HEK293 (cell line): ENCODE measurements around the gene CLTCL1.

Experiments
- CTCF ChIA-PET: fragments of 350-600 bp; formaldehyde crosslinking; extraction: SDS; loops from one replicate; lab custom pipeline; 2021; ENCODE audit warnings: antibody characterized with exemption; lab: Yijun Ruan, JAX
- POLR2A ChIA-PET: fragments of 300-600 bp; formaldehyde crosslinking; extraction: SDS; loops from one replicate; lab custom pipeline; 2020; ENCODE audit warnings: antibody characterized with exemption, inconsistent platforms; lab: Yijun Ruan, JAX
- H3K27ac ChIP-seq: fragments of 200-500 bp; sonication (Bioruptor generic); 2 replicates; pipeline ENCODE4 v1.5.1; 2014; ENCODE audit warnings: low read depth, low read length, control low read depth, inconsistent platforms; ENCODE audit errors: extremely low read depth
- H3K36me3 ChIP-seq, 2 experiments: fragments of 200-500 bp in 1 of 2; sonication (Bioruptor generic) in 1 of 2; 1 replicate in 1 of 2; 2 replicates in 1 of 2; pipeline ENCODE4 v1.5.1; 2014 to 2017; ENCODE audit warnings: inconsistent platforms in 2 of 2, low read length in 2 of 2; ENCODE audit not compliant: control insufficient read depth in 2 of 2, insufficient read depth in 1 of 2
- H3K4me1 ChIP-seq: fragments of 200-500 bp; sonication (Bioruptor generic); 2 replicates; pipeline ENCODE4 v1.5.1; 2014; ENCODE audit warnings: mild to moderate bottlenecking, low read length, inconsistent platforms; ENCODE audit not compliant: control insufficient read depth, insufficient read depth
- H3K4me3 ChIP-seq: 2 replicates; pipeline ENCODE4 v1.5.1; 2011; ENCODE audit warnings: low read depth, mild to moderate bottlenecking, control low read depth, low read length, moderate library complexity
- H3K9me3 ChIP-seq: fragments of 200-500 bp; sonication (Bioruptor generic); 2 replicates; pipeline ENCODE4 v1.5.1; 2014; ENCODE audit warnings: low read depth, low read length, inconsistent platforms; ENCODE audit not compliant: control insufficient read depth, insufficient read depth
- GLI4 ChIP-seq: fragments of 450-650 bp; formaldehyde crosslinking; IDR thresholded peaks from 2 replicates; pipeline ENCODE4 v1.5.1; 2016; ENCODE audit warnings: missing biosample characterization, missing genetic modification characterization
- GLIS1 ChIP-seq: fragments of 450-650 bp; formaldehyde crosslinking; IDR thresholded peaks from 2 replicates; pipeline ENCODE4 v1.5.1; 2016; ENCODE audit warnings: missing biosample characterization, missing genetic modification characterization
- HOXC10 ChIP-seq: sonication (generic); formaldehyde crosslinking; IDR thresholded peaks from 2 replicates; pipeline ENCODE4 v1.8.1; 2023; ENCODE audit warnings: mild to moderate bottlenecking, missing genetic modification reagents
- HOXD13 ChIP-seq: sonication (generic); formaldehyde crosslinking; IDR thresholded peaks from 2 replicates; pipeline ENCODE4 v1.8.0; 2022; ENCODE audit warnings: missing genetic modification reagents, borderline replicate concordance
- KLF1 ChIP-seq: fragments of 450-650 bp; formaldehyde crosslinking; IDR thresholded peaks from 2 replicates; pipeline ENCODE4 v1.5.1; 2016; ENCODE audit warnings: missing biosample characterization, missing genetic modification characterization
- KLF9 ChIP-seq: fragments of 450-650 bp; formaldehyde crosslinking; IDR thresholded peaks from 2 replicates; pipeline ENCODE4 v1.5.1; 2016; ENCODE audit warnings: missing biosample characterization, missing genetic modification characterization, low read depth
- MYNN ChIP-seq: fragments of 450-650 bp; formaldehyde crosslinking; IDR thresholded peaks from 2 replicates; pipeline ENCODE4 v1.5.1; 2016; ENCODE audit warnings: missing biosample characterization, missing genetic modification characterization, borderline replicate concordance
- RBAK ChIP-seq: fragments of 450-650 bp; formaldehyde crosslinking; IDR thresholded peaks from 2 replicates; pipeline ENCODE4 v1.5.1; 2016; ENCODE audit warnings: missing biosample characterization, missing genetic modification characterization
- REPIN1 ChIP-seq: fragments of 450-650 bp; formaldehyde crosslinking; IDR thresholded peaks from 2 replicates; pipeline ENCODE4 v1.5.1; 2017; ENCODE audit warnings: missing biosample characterization, missing genetic modification characterization, low read depth
- SALL2 ChIP-seq: fragments of 450-650 bp; formaldehyde crosslinking; IDR thresholded peaks from 2 replicates; pipeline ENCODE4 v1.5.0; 2017; ENCODE audit warnings: missing biosample characterization, mild to moderate bottlenecking, missing genetic modification characterization, borderline replicate concordance
- TRIM28 ChIP-seq: IDR thresholded peaks from 2 replicates; pipeline ENCODE4 v1.6.1; 2011; ENCODE audit warnings: low read length, control low read depth, borderline replicate concordance
- ZBTB20 ChIP-seq: fragments of 450-650 bp; formaldehyde crosslinking; IDR thresholded peaks from 2 replicates; pipeline ENCODE4 v1.5.1; 2016; ENCODE audit warnings: missing biosample characterization, missing genetic modification characterization
- ZBTB7A ChIP-seq: fragments of 450-650 bp; formaldehyde crosslinking; IDR thresholded peaks from 2 replicates; pipeline ENCODE4 v1.5.1; 2016; ENCODE audit warnings: low read depth, missing biosample characterization, missing genetic modification characterization
- ZNF121 ChIP-seq: fragments of 450-650 bp; formaldehyde crosslinking; IDR thresholded peaks from 2 replicates; pipeline ENCODE4 v1.5.1; 2016; ENCODE audit warnings: missing biosample characterization, missing genetic modification characterization
- ZNF175 ChIP-seq: fragments of 450-650 bp; formaldehyde crosslinking; IDR thresholded peaks from 2 replicates; pipeline ENCODE4 v1.5.1; 2016; ENCODE audit warnings: missing biosample characterization, missing genetic modification characterization
- ZNF202 ChIP-seq: fragments of 450-650 bp; formaldehyde crosslinking; IDR thresholded peaks from 2 replicates; pipeline ENCODE4 v1.5.1; 2016; ENCODE audit warnings: missing biosample characterization, missing genetic modification characterization, borderline replicate concordance
- ZNF223 ChIP-seq: fragments of 450-650 bp; formaldehyde crosslinking; IDR thresholded peaks from 2 replicates; pipeline ENCODE4 v1.5.1; 2016; ENCODE audit warnings: missing biosample characterization, missing genetic modification characterization
- ZNF248 ChIP-seq: fragments of 450-650 bp; formaldehyde crosslinking; IDR thresholded peaks from 2 replicates; pipeline ENCODE4 v1.5.1; 2017; ENCODE audit warnings: missing biosample characterization, missing genetic modification characterization
- ZNF302 ChIP-seq: fragments of 450-650 bp; formaldehyde crosslinking; IDR thresholded peaks from 2 replicates; pipeline ENCODE4 v1.5.1; 2016; ENCODE audit warnings: missing biosample characterization, missing genetic modification characterization, low read depth
- ZNF311 ChIP-seq: fragments of 450-650 bp; formaldehyde crosslinking; IDR thresholded peaks from 2 replicates; pipeline ENCODE4 v1.5.1; 2017; ENCODE audit warnings: missing biosample characterization, missing genetic modification characterization, borderline replicate concordance
- ZNF423 ChIP-seq: fragments of 450-650 bp; formaldehyde crosslinking; IDR thresholded peaks from 2 replicates; pipeline ENCODE4 v1.5.1; 2016; ENCODE audit warnings: missing biosample characterization, missing genetic modification characterization
- ZNF449 ChIP-seq: fragments of 450-650 bp; formaldehyde crosslinking; IDR thresholded peaks from 2 replicates; pipeline ENCODE4 v1.5.1; 2017; ENCODE audit warnings: missing biosample characterization, mild to moderate bottlenecking, missing genetic modification characterization, moderate library complexity
- ZNF596 ChIP-seq: fragments of 450-650 bp; IDR thresholded peaks from 2 replicates; pipeline ENCODE4 v1.5.0; 2018; ENCODE audit warnings: missing biosample characterization, mild to moderate bottlenecking, missing genetic modification characterization, moderate library complexity
- ZNF621 ChIP-seq: fragments of 450-650 bp; formaldehyde crosslinking; IDR thresholded peaks from 2 replicates; pipeline ENCODE4 v1.5.1; 2017; ENCODE audit warnings: missing biosample characterization, missing genetic modification characterization
- ZNF645 ChIP-seq: fragments of 450-650 bp; formaldehyde crosslinking; IDR thresholded peaks from 2 replicates; pipeline ENCODE4; 2016; ENCODE audit warnings: missing biosample characterization, missing genetic modification characterization
- ZNF658 ChIP-seq: fragments of 450-650 bp; formaldehyde crosslinking; IDR thresholded peaks from 2 replicates; pipeline ENCODE4; 2016; ENCODE audit warnings: missing biosample characterization, missing genetic modification characterization
- ZNF664 ChIP-seq: fragments of 450-650 bp; formaldehyde crosslinking; IDR thresholded peaks from 2 replicates; pipeline ENCODE4 v1.5.1; 2016; ENCODE audit warnings: missing biosample characterization, missing genetic modification characterization
- ZNF701 ChIP-seq: fragments of 450-650 bp; formaldehyde crosslinking; IDR thresholded peaks from 2 replicates; pipeline ENCODE4 v1.5.1; 2016; ENCODE audit warnings: missing biosample characterization, missing genetic modification characterization
- ZNF707 ChIP-seq: fragments of 450-650 bp; formaldehyde crosslinking; IDR thresholded peaks from 2 replicates; pipeline ENCODE4 v1.5.1; 2016; ENCODE audit warnings: missing biosample characterization, missing genetic modification characterization
- ZNF791 ChIP-seq: fragments of 450-650 bp; formaldehyde crosslinking; IDR thresholded peaks from 2 replicates; pipeline ENCODE4 v1.5.1; 2016; ENCODE audit warnings: missing biosample characterization, missing genetic modification characterization
- ZNF843 ChIP-seq: fragments of 450-650 bp; formaldehyde crosslinking; IDR thresholded peaks from 2 replicates; pipeline ENCODE4 v1.5.1; 2016; ENCODE audit warnings: missing biosample characterization, missing genetic modification characterization
- ZSCAN18 ChIP-seq: fragments of 450-650 bp; formaldehyde crosslinking; IDR thresholded peaks from 2 replicates; pipeline ENCODE4 v1.5.1; 2016; ENCODE audit warnings: missing biosample characterization, missing genetic modification characterization

CLTCL1 gene

GRCh38 chr22:19336133-19337075 lies 44.9 kb upstream of the CLTCL1 start:
- Histone ChIP-seq H3K4me1 (no peaks in the 10 kb centered on the region), H3K4me3 (no peak overlapping the region), H3K9me3 (no peaks in the 10 kb centered on the region), H3K36me3 (peaks cover 7 to 64% of the 10 kb centered on the region in 2 experiments; a peak in 2 of 3 replicates), H3K27ac (no peak overlapping the region)
- POLR2A ChIA-PET, result no interaction called here
- CTCF ChIA-PET, result no interaction called here
- TF ChIP-seq KLF1 (tag by site-specific recombination) (no peak), ZNF302 (tag by site-specific recombination) (no peak), ZNF843 (tag by site-specific recombination) (no peak), ZNF248 (tag by site-specific recombination) (no peak), TRIM28 (no peak), SALL2 (tag by site-specific recombination) (no peak), ZBTB7A (tag by site-specific recombination) (no peak), ZNF658 (tag by site-specific recombination) (no peak), KLF9 (tag by site-specific recombination) (no peak), ZNF449 (tag by site-specific recombination) (no peak), GLI4 (no peak), ZNF311 (no peak), ZNF645 (tag by site-specific recombination) (no peak), ZNF223 (tag by site-specific recombination) (no peak), ZNF596 (tag by site-specific recombination) (no peak), ZNF175 (no peak), HOXC10 (CRISPR knock-in tag) (no peak), ZBTB20 (tag by site-specific recombination) (no peak), HOXD13 (no peak), ZNF791 (no peak)
- TF ChIP-seq, all 188 proteins: peak for 0

- ChIA-PET POLR2A (interaction anchor here (0.6 kb wide), 1 partner anchor 19 kb away, joined by 3 read pairs; no protein-coding TSS in a partner anchor), CTCF (no interaction called here)
- H3K9me3 ChIP-seq, result no peaks in the 10 kb centered on the region
- H3K27ac ChIP-seq, result no peak overlapping the region
- peaks cover 0 to 66% of the 10 kb centered on the region in 2 experiments; a peak in 1 of 3 replicates for H3K36me3 ChIP-seq
- H3K4me1 ChIP-seq, result no peaks in the 10 kb centered on the region
- TF ChIP-seq REPIN1 (tag by site-specific recombination), result no peak
- no peak for TF ChIP-seq ZNF202 (tag by site-specific recombination)
- TF ChIP-seq RBAK (tag by site-specific recombination), result no peak
- no peak for TF ChIP-seq ZNF664 (tag by site-specific recombination)
- no peak for TF ChIP-seq GLIS1 (tag by site-specific recombination)
- no peak for TF ChIP-seq ZNF707 (tag by site-specific recombination)
- no peak for TF ChIP-seq MYNN (tag by site-specific recombination)
- no peak for TF ChIP-seq ZNF121
- TF ChIP-seq ZNF302 (tag by site-specific recombination), result no peak
- TF ChIP-seq ZNF701 (tag by site-specific recombination), result no peak
- TF ChIP-seq ZNF423, result no peak
- TF ChIP-seq ZNF621 (tag by site-specific recombination), result no peak
- TF ChIP-seq ZSCAN18 (tag by site-specific recombination), result no peak
- no peak overlapping the region for H3K4me3 ChIP-seq
These were observed 40.5 kb upstream of the CLTCL1 start for GRCh38 chr22:19331975-19332374.
